ENCODE results near the gene EGFL8. TPM values are rescaled to one million over a fixed set of nuclear protein-coding genes. Genes with fewer than 3 reads are reported as not detected.

The EGFL8 gene
- total and polyA plus RNA-seq, 9 donors = 11.8 to 47.3 (median 36.7) TPM

GRCh38 chr6:32148289-32149091, 15.9 kb upstream of the EGFL8 start:
- H3K4me3 ChIP-seq = no peak overlapping the region
- H3K27me3 ChIP-seq = no peaks in the 10 kb centered on the region
- intact Hi-C loops (cut with DNase I) = no loop called here
- no peak for TF ChIP-seq CTCF (IDR thresholded peaks at IDR 0.05)
- TF ChIP-seq POLR2A (IDR thresholded peaks at IDR 0.05) = no peak
- no peak for TF ChIP-seq EP300 (IDR thresholded peaks at IDR 0.05)
- 67 to 73% (median 71%) methylated on average over 39 of the region's 39 CpGs for WGBS, 3 donors
- no peaks in the 10 kb centered on the region for H3K36me3 ChIP-seq
- H3K9me3 ChIP-seq = no peaks in the 10 kb centered on the region
- DNase-seq = peak in 4 of 5 donors; percentile 61 to 73 (median 64)
- peaks cover 3% of the 10 kb centered on the region for H3K4me1 ChIP-seq (ENCODE audit: insufficient read depth)
- H3K27ac ChIP-seq = no peak overlapping the region

- H3K36me3 ChIP-seq = no peaks in the 10 kb centered on the region
- peaks cover 3% of the 10 kb centered on the region for H3K4me1 ChIP-seq (ENCODE audit: insufficient read depth)
- intact Hi-C loops (cut with DNase I) = no loop called here
- peak overlapping the region in 1 of 2 donors; percentile 90 for H3K27ac ChIP-seq
- no peak overlapping the region for H3K4me3 ChIP-seq
- no peak for DNase-seq
- TF ChIP-seq EP300 (IDR thresholded peaks at IDR 0.05) (no peak), CTCF (IDR thresholded peaks at IDR 0.05) (no peak), POLR2A (IDR thresholded peaks at IDR 0.05) (no peak)
- H3K9me3 ChIP-seq = no peaks in the 10 kb centered on the region
- 80 to 85% (median 85%) methylated on average over 38 to 47 of the region's 47 CpGs for WGBS, 3 donors
- no peaks in the 10 kb centered on the region for H3K27me3 ChIP-seq
Measured at GRCh38 chr6:32149092-32149755, 15.2 kb upstream of the EGFL8 start.

- whole genome bisulfite sequencing, 3 donors = 10 to 23% (median 17%) methylated on average over 44 to 55 of the region's 55 CpGs
- H3K9me3 ChIP-seq = no peaks in the 10 kb centered on the region
- H3K36me3 ChIP-seq = no peaks in the 10 kb centered on the region
- peak overlapping the region; percentile 90 to 94 for H3K27ac ChIP-seq
- DNase-seq = peak in 2 of 5 donors; percentile 59
- no peak for TF ChIP-seq EP300 (IDR thresholded peaks at IDR 0.05)
- no peak for TF ChIP-seq POLR2A (IDR thresholded peaks at IDR 0.05)
- no peak for TF ChIP-seq CTCF (IDR thresholded peaks at IDR 0.05)
- H3K4me1 ChIP-seq (ENCODE audit: insufficient read depth) = peaks cover 5% of the 10 kb centered on the region
- intact Hi-C loops (cut with DNase I) = loop anchor here in 1 of 4 donors (10.0 kb wide), 1 partner anchor 65 kb away; no protein-coding TSS in a partner anchor
- H3K27me3 ChIP-seq = no peaks in the 10 kb centered on the region
- peak overlapping the region; percentile 51 for H3K4me3 ChIP-seq
Measured at GRCh38 chr6:32149932-32150870, 14.2 kb upstream of the EGFL8 start.

Measured in ovary (tissue), 9 donors.